ENCODE measurements around the gene RADIL.
A peak's percentile ranks its signal among the peaks of the same experiment; 100 is the strongest.
"Not testable (repeated sequence)": the region's sequence is repeated elsewhere in the genome, so short reads cannot be mapped to it uniquely, and the experiment has no call there.

RADIL gene

GRCh38 chr7:4808565-4808964, 75.0 kb downstream of the RADIL start:
- DNase-seq (ENCODE audit: low read depth) = no peak

- no peak for DNase-seq (ENCODE audit: low read depth)
These were observed 75.5 kb downstream of the RADIL start for GRCh38 chr7:4808026-4808425.

GRCh38 chr7:4807598-4808016, 75.9 kb downstream of the RADIL start:
- DNase-seq (ENCODE audit: low read depth) = no peak

- DNase-seq (ENCODE audit: low read depth) = no peak
These were observed 76.4 kb downstream of the RADIL start for GRCh38 chr7:4806983-4807597.

GRCh38 chr7:4805984-4806300, 77.6 kb downstream of the RADIL start:
- no peak for DNase-seq (ENCODE audit: low read depth)

- DNase-seq (ENCODE audit: low read depth) = no peak
These were observed 78.2 kb downstream of the RADIL start for GRCh38 chr7:4805110-4805983.

- no peak for DNase-seq (ENCODE audit: low read depth)
These were observed 79.9 kb downstream of the RADIL start for GRCh38 chr7:4803397-4804241.

- DNase-seq (ENCODE audit: low read depth) = not testable (repeated sequence)
These were observed 80.9 kb downstream of the RADIL start for GRCh38 chr7:4802577-4802976.

- no peak for DNase-seq (ENCODE audit: low read depth)
These were observed 81.7 kb downstream of the RADIL start for GRCh38 chr7:4801839-4802231.

GRCh38 chr7:4800926-4801838, 82.3 kb downstream of the RADIL start:
- no peak for DNase-seq (ENCODE audit: low read depth)

GRCh38 chr7:4800487-4800886, 83.0 kb downstream of the RADIL start:
- DNase-seq (ENCODE audit: low read depth) = no peak

GRCh38 chr7:4799508-4800268, 83.8 kb downstream of the RADIL start:
- no peak for DNase-seq (ENCODE audit: low read depth)

- DNase-seq (ENCODE audit: low read depth) = no peak
These were observed 84.7 kb downstream of the RADIL start for GRCh38 chr7:4798706-4799235.

GRCh38 chr7:4797858-4798705, 85.4 kb downstream of the RADIL start:
- DNase-seq (ENCODE audit: low read depth) = peak; percentile 20

GRCh38 chr7:4796453-4796852, 87.1 kb downstream of the RADIL start:
- no peak for DNase-seq (ENCODE audit: low read depth)

- peak; percentile 13 for DNase-seq (ENCODE audit: low read depth)
These were observed 88.7 kb downstream of the RADIL start for GRCh38 chr7:4794591-4795350.

- not testable (repeated sequence) for DNase-seq (ENCODE audit: low read depth)
These were observed 89.3 kb downstream of the RADIL start for GRCh38 chr7:4794171-4794570.

- DNase-seq (ENCODE audit: low read depth) = not testable (repeated sequence)
These were observed 90.0 kb downstream of the RADIL start for GRCh38 chr7:4793385-4793993.
